ENCODE results near the gene TNFAIP8L1.

Gene TNFAIP8L1

GRCh38 chr19:4682417-4683200 lies 43.3 kb downstream of the TNFAIP8L1 start:
- no peak for DNase-seq

DNA sequence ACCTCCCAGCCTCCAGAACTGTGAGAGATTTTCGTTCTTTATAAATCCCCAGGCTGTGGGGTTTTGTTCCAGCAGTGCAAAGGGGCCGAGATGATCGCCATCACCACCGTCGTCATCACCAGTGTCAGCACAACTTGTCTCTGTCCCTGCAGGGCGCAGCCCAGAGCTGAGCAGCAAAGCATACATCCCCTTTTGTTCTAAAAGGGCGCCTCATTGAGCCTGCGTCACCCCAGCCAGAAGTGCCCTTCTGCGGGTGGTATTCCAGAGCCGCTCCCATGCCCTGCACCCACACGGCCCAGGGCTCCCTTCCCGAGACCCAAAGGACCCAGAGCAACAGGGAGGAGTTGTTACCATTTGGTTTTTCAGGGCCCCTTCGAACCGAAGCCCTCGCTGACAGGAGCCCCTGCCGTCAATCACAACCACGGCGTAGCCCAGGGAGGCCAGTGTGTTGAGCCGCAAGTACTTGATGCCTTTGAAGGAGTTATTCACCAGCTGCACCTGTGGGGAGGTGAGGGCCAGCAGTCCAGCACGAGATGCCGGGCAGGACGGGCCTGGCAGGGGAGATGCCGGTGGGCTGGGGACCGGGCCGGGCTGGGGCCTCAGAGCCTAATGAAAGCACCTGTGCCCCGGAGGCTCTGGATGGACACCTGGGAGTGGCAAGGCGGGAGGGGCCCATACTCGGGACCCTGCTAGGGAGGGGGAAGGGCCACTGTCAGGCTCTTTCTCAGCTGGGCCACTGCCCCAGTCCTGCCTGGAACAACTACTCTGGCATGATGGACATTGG lies 45.2 kb downstream of the TNFAIP8L1 start:
- DNase-seq: no peak

DNA sequence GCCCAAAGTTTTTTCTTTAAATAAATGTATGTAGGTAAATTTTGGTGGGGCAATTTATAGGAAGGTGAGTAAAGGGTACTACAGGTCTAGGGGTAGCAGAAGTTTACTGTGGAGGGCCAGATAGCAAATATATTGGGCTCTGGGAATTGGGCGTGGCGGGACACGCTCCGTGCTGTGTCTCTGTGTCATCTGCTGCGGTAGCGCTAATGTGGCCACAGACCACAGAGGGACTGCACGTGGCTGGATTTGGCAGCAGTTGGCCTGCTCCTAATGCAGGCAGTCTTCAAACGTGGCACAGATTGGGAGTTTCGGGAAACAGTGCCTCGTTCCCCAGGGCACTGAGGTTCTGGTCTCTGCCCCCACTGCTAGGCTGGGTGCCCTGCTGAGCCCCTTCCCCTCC lies 47.4 kb downstream of the TNFAIP8L1 start:
- no peak for DNase-seq

- DNase-seq: no peak
Observed at GRCh38 chr19:4687396-4687795, 48.1 kb downstream of the TNFAIP8L1 start.

DNA sequence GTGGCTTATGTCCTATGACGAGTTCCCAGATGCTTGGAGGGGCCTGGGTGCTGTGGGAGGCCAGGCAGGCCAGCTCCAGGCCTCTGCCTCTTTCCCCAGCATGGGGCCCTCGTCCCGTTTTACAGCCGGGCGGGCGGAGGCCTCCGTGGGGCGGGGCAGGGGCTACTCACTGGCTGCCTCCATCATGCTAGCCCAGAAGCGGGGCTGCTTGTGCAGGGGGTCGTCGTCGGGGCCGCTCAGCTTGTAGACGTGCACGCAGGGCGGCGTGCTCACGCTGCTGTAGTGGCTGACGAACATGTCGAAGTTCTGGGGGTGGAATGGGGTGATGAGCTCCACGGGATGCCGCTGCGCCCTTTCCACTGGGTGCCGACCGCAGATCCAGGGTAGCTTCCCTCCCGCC lies 49.3 kb downstream of the TNFAIP8L1 start:
- no peak for DNase-seq

GRCh38 chr19:4689403-4689802 lies 50.1 kb downstream of the TNFAIP8L1 start:
- DNase-seq: no peak

DNA sequence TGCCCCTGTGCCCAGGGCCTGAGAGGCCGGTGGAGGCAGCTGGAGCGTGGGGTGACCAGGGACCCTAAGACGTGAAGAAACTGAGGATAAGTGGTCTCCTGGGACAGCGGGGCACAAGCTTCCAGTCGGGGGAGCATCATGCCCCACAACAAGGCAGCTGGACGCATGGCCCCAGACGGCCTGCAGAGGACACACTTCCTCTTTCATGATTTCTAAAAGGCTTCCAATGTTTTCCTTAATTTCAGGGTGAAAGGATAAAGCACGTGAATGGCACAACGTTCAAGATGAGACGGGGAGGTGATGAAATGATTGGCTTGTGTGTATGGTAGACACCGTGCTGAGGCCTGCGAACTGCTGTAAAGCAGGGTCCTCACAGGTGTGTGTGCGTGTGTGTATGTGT lies 51.0 kb downstream of the TNFAIP8L1 start:
- no peak for DNase-seq

DNA sequence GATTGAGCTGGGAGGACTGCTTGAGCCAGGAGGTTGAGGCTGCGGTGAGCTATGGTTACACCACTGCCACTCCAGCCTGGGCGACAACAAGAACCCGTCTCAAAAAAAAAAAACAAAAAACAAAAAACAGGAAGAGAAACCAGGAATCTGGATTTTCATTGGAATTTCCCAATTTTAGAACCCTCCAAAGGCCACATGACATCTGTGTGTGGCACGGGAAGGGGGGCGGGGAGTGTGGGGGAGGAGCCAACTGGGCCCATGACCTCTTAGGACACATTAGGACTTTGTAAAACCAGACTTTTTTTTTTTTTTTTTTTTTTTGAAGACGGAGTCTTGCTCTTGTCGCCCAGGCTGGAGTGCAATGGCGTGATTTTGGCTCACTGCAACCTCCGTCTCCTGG lies 52.1 kb downstream of the TNFAIP8L1 start:
- no peak for DNase-seq

GRCh38 chr19:4692251-4693077 lies 53.1 kb downstream of the TNFAIP8L1 start:
- DNase-seq: no peak

GRCh38 chr19:4693078-4693350 lies 53.7 kb downstream of the TNFAIP8L1 start:
- no peak for DNase-seq

- DNase-seq: no peak
Observed at GRCh38 chr19:4693471-4694121, 54.3 kb downstream of the TNFAIP8L1 start.

- no peak for DNase-seq
Observed at GRCh38 chr19:4694211-4694987, 55.1 kb downstream of the TNFAIP8L1 start.

DNA sequence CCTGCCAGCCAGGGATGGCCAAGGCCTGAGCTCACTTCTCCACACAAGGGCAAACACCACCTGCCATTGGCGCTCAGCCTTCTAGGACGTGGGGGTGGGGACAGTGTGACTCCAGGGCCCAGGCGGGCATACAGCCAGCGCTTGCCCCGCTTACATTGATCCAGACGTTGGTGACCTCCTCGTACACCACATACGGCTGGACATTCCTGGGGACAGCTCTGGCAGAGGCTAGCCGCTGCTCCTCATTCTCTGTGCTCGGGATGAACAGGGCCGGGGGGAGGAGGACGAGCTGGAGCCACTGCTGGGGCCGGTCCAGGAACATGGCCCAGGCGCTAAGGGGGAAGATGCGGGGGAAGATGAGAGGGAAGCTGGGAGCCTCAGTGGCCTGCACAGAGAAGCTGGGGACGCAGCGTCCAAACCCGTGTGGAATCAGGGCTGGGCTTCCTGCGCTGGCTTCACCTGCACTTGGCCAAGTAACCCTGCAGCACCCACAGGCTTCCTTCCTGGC lies 56.0 kb downstream of the TNFAIP8L1 start:
- no peak for DNase-seq

DNA sequence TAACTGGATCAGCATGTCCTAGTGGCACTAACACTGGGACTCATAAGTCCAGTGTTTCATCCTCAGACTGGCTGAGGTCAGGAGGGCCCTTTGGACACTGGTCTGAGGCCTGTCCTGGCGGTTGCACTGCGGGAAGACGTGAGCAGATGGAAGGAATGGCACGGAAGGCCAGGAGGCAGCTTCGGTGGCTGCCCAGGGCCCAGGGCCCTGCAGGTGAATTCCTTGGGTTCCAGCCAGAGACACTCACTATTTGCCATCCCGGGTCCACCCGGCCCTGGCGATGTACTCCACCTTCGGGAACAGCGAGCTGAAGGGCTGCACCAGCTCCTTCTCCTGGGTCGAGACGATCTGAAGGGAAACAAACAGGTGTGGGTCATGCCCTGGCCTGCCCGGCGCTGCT lies 58.0 kb downstream of the TNFAIP8L1 start:
- no peak for DNase-seq

DNA sequence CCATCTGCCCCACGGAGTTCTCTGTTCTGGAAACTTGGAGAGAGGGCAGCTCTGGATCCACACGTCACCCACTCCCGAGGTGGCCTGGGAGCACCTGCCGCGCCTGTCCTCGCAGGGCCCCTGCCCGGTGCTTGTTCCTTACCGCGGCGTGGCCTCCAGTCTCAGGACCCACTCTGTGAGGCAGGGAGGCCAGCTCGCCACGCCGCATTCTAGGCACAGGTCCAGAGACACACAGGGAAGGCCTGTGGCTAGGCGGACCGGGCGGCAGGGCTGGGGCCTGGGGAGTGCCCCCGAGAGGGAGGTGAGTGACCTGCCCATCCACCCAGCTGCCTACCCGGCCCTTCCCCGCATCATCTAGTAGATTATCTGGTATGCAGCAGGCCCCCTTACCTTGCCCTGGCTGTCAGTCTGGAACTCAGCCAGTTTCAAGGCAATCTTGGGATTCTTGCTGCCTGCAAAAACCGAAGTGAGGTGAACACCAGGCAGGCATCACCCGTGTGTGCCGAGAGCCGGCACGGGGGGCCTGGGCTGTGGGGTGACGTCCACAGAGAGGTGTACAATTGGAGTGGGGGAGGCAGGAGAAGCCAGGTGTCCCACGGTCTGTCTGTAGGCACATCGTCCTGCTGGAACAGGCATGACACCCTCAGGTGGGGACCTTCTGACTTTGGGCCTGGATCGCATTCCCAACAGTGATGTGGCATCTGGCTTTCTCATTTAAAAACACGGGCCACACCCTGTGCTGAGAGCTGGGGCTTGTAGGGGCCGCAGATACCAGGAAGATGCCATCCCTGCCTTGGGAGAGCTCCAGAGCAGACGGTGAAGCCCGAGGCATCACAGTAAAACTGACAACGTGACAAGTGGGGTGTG lies 60.7 kb downstream of the TNFAIP8L1 start:
- DNase-seq: no peak

GRCh38 chr19:4700693-4700970 lies 61.3 kb downstream of the TNFAIP8L1 start:
- no peak for DNase-seq

DNA sequence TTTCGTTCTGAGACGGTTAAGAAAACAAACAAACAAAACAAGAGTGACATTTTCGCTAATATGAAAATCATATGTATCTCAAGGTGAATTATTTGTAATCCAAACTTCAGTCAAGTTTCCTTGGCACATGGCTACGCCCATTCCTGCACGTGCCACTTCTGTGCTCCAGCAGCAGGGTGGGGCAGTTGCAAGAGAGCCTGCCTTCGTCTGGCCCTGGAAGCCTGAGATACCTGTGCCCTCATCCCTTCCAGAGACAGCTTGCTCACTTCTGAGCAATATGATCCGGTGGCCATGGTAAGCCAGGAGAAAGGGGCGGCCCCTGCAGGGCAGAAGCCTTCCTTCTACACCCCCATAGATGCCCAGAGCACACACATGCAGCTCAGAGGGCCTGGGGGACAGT lies 62.2 kb downstream of the TNFAIP8L1 start:
- DNase-seq: no peak

DNA sequence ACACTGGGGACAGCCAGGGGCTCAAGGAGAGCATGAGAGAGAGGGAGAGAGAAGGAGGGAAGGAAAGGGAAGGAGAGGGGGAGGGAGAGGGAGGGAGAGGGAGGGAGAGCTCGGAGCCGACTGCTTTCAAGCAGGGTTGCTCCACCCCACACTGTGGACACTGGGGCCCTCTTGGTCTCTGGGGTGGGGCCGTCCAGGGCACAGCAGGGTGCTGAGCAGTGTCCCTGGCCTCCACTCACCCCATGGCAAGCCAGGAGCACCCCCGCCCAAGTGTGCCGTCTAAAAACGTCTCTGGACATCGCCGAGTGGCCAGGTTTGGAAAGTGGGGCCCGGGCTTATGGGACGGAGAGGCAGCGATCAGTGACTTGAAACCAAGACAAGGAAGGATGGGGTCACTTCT lies 63.4 kb downstream of the TNFAIP8L1 start:
- DNase-seq: no peak

DNA sequence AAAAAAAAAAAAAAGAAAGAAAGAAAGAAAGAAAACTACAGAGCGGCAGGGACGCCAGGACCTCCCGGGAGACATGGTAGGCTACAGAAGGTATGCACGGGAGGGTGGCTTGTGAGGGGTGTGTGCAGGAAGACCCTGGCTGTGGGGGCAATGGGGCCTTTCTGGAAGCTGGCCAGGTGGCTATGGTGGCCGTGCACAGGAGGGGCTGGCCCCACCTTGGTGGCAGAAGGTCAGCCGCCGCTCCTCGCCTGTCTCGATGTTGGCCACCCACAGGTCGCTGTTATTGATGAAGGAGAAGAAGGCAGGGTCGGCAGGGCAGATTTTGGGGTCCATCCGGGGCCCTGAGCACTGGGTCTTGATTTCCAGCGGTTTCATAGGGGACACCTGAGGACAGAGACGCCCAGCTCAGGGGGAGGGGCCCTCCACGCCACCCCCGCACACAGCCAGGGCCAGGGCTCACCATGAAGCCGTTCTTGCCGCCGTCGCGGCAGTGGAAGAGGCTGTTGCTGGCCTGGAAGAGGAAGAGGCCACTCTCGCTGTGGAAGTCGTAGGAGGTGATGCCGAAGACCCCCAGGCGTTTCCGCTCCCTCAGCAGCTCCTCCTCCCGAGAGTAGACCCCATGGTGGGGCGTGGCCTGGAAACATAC lies 64.5 kb downstream of the TNFAIP8L1 start:
- DNase-seq: no peak

- no peak for DNase-seq
Observed at GRCh38 chr19:4704317-4704673, 65.0 kb downstream of the TNFAIP8L1 start.
